NOMO-1 treated with dmso at 0.1 percent for 144 hours (cell line): Measurements from ENCODE around the gene KRT71.

Experiments used
- DNase-seq: peaks from one replicate; lab custom pipeline; 2025; ENCODE audit not compliant: unreplicated experiment; lab: John Stamatoyannopoulos, UW

Gene KRT71

DNA sequence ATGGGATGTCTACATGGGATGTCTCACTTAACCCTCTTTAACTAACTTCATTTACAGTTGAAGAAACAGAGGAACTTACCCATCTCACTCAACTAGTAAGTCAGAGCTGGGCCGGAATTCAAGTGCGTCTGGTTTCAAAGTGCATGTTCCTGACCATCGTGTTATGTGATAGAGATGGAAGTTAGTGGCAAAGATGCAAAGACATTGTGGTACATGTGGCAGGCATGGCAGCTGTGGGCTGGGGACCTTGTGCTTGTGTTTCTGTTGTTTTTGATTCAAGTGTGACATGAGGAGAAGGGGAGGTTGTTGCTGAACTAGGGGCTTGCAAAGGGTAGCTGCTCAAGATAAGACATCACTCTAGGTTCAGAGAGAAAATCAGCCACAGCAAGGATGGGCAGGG lies 23.0 kb upstream of the KRT71 start:
- DNase-seq = no peak

DNA sequence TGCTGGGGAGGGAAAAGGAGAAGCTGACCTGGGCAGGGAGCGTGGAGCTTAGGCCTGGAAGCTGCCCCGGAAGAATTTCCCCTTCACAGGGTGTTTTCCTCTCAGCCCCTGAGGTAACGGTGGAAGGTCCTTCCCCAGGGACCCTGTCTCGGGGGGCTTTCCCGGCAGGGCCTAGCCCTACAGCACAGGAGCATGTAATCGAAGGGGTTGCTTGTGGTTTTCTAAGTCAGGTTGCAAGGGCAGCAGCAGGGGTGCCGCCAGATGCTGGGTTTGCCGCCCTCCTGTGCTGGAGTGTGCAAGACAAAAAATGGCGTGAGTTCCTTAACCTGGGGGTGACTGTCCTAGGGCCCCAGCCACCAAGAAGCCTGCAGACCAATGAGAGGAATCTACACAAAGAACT lies 22.3 kb upstream of the KRT71 start:
- no peak for DNase-seq

DNA sequence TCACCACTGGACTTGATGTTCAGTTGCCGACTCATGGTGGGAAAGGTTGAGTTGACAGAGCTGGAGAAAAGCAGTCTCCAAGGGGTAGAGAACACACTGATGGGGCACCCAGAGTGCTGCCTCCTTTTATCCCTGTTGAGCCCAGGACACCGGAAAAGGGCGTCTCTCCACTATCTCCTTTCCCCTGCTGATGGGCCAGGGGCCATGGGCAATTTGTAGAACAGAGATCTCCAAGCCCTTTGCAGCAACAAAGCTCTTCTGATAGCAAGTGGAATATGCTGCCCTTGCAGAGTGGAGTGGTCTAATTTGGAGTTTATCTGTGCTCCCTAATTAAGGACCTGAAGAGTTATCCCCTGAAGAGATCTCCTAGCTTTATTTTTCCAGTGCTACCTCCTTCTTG lies 20.8 kb upstream of the KRT71 start, which contains the start of gene KRT74:
Gene KRT74 (minus strand): TSS at position 101 of the 400 bp plus-strand sequence. CDS start 66 bp downstream, at position 35.
- DNase-seq = no peak

DNA sequence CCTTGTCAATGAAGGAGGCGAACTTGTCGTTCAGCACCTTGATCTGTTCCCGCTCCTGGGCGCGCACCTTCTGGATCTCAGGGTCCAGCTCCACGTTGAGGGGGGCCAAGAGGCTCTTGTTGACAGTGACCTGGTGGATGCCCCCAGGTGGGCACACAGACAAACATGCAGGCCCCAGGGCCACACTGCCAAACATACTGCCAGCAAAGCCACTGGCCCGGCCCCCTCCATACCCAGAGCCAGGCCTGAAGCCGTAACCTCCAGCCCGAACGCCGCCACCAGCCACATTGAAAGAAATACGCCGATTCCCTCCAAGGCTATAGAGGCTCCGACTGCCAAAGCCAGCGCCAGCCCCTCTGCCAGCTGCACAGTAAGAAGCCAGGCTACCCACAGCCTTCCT lies 20.4 kb upstream of the KRT71 start:
- DNase-seq = no peak

DNA sequence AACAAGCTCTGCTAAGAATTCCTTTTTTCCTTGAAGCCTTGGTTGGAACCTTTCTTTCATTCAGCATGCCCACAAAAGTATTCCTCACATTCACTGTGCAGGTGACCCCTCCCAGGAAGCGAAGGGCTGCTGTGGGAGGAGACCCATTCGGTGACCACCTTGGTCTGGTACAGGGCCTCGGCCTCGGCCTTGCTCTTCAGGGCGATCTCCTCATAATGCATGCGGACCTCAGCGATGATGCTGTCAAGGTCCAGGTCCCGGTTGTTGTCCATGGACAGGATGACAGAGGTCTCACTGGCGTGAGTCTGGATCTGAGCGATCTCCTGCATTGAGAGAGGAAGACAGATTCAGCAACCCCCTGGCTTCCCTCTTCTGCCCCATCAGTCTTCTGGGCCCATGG lies 17.6 kb upstream of the KRT71 start:
- DNase-seq = no peak

DNA sequence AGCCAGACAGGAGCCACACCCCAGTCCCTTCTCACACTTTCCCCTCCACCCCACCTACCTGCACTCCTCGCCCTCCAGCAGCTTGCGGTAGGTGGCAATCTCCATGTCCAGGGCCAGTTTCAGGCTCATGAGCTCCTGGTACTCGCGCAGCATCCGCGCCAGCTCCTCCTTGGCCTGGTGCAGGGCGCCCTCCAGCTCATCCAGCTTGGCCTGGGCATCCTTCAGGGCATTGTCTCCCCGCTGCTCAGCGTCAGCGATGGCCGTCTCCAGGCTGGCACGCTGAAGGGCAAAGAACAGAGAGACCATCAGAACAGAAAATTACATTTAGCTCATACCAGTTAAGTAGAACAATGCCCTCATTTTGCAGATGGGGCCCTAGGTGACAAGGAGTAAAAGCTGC lies 15.2 kb upstream of the KRT71 start:
- no peak for DNase-seq

DNA sequence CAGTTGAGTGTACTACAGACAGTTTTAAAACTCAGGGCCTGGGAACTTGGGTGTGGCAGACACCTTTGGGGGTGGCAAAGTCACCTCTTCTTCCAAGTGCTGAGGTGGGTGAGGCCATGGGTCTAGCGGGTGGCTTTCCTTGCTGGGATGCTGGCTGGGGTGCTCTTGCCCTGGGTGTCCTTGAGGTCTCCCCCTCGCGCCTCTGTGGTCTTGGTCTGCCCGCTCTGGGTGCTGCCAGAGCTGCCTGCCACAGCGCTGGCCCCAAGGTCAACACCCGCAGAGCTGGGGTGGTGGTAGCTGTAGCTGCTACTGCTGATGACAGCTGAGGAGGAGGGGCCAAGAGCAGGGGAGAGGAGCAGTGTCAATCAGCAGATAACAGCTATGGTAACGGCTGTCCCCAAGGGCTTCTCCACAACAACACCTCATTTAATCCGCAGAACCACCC lies 13.9 kb upstream of the KRT71 start:
- DNase-seq = no peak

DNA sequence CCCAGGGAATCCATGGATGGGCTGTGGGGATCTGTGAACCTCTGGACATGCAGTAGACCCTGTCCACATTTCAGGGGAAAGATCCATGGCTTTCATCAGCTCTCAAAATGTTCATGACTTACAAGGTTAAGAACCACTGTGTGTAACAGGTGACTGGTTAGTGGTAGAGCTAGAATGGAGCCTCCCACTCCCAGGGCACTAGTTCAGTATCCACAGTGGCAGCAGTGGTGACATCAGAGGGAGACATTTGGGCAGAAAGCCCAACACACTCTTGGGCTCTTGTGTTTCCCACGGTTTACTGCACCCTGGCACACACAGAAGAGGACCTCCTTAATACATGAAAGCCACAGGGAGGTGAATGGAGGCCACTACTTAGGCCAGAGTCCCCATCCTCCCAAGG lies 11.6 kb upstream of the KRT71 start:
- DNase-seq = no peak

DNA sequence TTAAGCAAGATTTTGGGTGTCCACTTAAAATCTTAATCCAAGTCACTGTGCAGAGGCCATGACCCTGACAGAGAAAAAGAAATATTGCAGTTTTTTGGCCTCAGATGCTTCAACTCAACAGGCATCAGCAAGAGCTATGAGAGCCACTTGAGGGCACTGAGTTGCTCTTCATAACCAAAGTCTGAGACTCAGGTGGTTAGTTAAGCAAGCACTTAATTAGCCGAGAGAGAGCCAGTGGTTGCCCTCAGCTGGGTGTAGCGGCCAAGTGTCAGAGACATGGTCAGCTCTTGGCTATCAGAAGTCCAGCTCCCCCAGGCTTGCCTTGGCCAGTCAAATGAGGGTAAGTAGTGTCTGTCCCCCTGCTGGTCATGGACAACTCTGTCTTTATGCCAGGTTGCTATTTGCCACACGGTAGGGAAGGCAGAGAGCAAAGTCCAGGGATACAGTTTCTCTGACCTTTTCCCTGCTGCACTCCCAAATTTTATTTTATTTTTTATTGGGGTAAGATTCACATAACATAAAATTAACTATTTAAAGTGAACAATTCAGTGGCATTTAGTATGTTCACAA lies 9.0 kb upstream of the KRT71 start:
- DNase-seq = no peak

DNA sequence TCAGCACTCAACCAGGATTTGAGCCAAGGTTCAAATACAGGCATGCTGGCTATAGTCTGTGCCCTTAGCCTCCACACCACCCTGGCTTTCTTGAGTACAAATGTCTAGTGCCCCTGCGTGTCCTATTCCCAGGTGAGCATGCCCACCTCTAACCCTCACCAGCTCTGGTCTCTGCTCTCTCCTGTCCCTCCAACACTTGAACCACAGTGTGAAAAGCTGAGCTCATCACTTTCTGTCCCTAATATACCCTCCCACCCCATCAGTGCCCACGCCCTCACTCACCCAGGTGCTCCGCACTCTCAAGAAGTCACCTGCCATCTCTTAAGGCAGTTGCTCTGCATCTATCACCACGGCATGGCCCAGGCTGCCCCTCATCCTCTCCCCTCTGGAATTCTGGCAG lies 7.0 kb upstream of the KRT71 start:
- no peak for DNase-seq

DNA sequence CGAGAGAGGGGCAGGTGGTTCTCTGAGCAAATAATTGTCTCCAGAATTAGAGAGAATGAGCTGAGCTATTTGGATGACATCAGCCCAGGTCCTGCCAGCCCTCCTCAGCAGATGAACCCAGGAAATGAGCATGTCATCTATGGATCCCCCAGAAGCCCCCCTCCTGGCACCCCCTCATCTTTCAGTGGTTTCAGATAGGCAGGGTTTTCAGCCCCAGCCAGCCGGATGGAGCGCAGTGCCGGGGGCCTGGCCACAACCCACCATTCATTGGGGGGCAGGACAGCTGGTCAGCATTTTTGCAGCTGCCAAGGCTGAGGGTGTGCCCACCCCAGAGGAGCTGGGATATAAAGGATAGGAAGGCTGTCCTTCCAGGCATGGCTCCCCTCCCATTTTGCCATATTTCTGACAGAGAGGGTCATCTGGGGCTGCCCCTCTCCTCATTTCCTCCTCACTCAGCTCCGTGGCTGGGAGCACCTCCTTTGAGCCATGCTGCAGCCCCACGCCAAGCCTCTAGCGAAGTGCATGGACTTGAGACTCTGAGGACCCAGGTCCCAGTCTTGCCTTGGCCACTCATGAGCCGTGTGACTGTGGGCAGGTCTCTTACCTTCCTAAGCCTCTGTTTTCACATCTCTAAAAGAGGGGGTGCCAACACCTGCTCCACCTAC lies 6.0 kb upstream of the KRT71 start:
- no peak for DNase-seq

DNA sequence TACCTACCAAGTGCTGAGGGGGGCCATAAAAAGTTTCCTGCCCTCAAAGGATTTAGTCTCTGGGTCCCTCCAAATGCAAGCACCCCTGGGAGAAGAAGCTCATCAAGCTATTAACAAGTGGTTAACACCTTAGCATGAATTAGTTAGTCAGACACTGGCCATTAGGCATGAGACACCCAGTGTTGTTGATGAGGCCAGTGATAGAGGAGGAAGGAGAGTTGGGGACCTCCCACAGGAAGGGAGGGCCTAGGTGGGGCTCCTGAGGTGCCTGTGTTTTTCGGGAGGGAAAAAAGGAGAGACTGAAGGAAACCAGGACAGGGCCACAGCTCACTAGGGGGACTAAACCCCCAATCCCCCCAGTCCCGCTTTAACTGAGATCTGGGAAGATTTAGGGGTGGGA lies 4.5 kb upstream of the KRT71 start:
- no peak for DNase-seq

DNA sequence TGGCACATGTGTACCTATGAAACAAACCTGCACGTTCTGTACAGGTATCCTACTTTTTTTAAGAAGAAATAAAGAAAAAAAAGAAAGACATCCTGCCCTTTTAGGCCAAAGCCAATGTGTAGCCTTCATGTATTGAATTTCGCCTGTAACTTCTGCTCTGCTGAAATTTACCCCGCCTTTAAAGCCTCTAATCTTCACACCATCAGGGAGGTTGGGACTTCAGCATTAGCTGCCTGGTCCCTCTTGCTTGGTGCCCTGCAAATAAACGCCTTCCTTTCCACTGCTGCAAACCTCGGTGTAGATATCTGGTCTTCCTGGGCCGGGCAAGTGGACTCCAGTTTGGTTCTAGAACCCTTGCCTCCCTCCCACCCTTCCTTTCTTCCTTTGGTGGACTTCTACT lies 2.6 kb upstream of the KRT71 start:
- DNase-seq = no peak

DNA sequence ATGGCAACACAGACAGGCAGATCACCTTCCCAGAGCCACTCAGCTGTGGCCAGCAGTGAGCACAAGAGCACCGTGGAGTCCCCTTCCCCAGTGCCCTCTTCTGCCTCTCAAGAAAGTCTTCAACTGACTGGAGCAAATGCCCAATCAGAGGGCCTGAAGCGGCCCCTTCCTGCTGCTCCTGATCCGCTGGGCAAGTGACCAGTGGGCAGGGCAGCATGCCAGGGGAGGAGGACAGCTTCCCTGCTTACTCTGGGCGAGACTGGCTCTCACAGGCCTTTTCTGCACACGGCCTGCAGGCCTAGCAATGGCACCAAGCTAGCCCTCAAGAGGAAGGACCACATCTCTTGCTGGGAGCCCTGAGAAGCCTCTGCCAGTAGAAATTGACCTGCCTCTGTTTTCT lies 890 bp downstream of the KRT71 start:
- DNase-seq = no peak

DNA sequence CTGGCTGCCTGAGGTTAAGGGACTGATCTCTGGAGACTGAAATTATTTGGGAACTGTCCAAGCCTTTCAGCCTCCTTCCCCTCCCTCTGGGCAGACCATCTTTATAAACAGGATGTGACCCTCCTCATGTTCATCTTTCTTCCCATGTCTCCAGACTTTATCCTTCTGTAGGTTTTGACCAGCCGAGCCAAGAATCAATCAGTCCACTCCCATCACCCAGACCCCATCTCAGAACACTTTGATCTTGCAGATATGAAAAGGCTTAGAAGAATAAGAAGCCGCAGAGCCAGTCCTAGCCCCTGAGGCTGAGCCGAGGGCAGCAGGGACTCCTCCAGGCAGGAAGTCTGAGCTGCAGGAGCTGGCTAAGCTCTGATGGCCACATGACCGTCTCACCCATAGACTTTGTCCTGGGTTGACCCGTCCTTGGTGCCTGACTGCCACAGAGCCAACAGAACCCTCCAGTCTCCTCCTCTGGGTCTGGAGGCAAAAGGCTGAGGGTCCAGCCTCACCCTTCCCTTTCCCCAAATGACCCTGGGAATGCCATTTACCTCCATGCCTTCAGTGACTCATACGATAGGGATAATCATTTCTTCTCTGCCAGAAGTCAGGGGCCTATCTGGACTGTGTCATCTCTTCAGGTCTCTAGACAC lies 1.6 kb downstream of the KRT71 start:
- no peak for DNase-seq

DNA sequence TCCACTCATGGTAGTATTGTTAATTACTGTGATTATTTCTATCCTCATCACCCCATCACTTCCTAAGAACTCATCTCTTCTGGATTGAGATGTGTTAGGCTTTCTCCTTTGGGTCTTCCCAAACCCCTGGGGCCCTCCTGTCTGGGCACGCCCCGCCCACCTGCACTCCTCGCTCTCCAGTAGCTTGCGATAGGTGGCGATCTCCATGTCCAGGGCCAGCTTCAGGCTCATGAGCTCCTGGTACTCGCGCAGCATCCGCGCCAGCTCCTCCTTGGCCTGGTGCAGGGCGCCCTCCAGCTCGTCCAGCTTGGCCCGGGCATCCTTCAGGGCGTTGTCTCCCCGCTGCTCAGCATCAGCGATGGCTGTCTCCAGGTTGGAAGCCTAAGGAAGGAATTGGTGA lies 6.8 kb downstream of the KRT71 start:
- DNase-seq = no peak

DNA sequence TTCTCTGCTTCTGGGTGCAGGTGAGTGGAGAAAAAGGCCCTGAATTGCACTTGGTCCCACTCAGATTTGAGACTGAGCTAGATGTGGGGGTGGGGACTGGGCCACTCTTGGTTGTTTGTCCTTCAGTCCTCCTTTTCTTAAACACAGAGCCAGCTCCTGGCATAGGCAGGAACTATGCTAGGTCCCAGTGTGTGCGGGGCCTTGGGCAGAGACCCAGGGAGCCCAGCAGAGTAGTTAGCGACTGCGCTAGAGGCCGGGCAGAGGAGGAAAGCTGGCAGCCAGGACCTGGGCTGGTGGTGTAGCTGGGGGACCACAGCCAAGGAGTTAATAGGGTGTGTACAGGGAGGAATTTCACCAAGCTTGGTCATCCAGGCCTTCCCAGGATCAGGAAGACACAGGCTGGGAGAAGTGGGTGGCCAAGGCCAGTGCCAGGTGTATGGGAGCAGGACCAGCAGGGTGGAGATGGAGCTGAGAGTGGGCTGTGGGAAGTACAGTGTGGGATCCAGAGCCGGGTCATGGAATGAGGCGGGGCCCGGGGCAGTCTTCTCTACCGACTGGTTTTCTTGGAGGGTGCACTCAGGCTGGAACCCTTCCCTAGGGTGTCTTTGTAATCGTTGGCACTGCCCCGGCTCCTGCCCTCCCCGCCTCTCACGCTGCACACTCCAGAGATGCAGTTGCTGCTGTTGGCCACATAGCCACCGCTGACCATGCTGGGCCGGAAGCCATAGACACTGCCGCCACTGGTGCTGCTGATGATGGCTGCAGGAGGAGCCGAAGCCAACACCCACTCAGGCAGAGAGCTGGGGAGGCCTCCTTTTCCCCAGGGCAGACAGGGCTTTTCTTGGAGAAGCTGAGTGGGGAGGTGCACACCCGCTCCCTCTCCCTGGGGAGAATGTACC lies 8.7 kb downstream of the KRT71 start:
- no peak for DNase-seq

DNA sequence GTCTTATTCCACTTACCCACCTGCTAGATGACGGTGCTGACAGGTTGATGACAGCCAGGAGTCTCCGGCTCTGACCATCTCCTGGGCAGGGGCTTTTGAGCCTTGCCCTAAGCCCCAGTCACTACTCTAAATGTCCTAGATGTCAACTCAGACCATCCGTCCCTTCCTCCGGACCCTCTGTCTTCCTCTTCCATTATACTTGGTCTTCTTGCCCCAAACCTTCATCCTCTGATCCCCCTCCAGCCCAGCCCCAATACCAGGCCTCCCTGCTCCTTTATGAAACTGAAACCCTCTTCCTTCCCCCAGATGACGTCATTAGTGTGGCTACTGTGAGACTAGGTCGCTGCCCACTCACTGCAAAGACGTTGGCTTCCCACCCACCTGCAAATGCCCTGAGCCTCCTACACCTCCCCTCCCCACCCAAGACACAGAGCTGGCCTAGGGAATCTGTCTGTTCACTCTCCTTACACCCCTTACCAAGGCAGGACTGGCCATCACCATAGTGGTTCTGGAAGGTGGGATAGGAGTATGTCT lies 10.1 kb downstream of the KRT71 start:
- no peak for DNase-seq

DNA sequence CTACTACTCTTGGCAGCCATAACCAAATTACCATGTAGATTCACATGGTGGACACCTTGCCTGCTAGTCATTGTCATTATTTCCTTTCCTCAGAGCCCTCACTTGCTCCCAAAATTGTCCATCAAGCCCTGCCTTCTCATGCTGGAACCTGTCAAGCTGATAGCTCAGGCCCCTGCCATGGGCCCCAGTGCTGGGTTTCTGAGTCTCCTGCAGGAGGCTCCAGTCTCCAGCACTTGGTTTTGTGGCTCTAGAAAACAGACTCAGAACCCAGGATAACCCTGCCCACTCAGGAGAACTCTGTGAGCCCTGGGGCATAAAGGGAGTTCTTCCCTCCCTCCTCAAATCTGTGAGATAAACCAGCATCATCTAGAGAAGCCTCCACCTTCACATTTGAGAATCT lies 10.8 kb downstream of the KRT71 start:
- no peak for DNase-seq

DNA sequence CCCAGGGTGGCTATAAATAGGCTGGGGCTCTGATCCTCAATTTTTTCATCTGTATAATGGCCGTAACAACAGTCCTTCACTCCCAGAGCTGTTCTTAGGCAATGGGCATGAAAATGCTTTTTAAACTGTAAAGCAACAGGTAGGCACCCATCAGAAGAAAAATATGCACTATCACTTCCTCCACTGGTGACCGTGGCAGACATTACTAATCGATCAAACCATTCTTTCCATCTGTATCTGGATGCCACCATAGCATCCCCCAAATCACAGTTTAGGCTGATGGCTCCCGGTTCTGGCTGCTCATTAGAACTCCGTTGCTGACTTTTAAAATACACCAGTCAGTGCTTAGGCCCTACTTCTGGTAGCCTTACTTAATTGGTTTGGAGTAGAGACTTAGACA lies 11.2 kb downstream of the KRT71 start:
- DNase-seq = no peak

DNA sequence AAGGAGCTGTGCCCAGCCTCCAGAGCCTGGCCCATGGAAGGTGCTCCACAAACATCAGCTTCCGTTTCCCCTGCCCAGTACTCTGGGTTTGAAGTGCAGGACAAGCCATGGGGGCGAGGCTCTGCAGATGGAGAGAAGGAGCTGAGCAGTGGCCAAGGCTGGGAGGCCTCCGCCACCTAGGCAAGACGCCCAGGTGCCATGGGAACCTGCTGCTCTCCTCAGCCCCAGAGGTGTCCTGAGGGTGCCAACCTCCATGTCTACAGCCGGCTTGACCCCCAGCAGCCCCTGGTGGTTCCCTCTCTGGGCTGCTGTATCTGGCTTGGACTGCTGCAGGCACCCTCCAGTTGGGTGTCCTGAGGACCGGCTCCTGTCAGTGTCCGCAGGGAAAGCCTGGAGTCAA lies 12.4 kb downstream of the KRT71 start:
- no peak for DNase-seq
